Panc1 (cell line): ENCODE results near the gene MAK. TPM values are rescaled to one million over a fixed set of nuclear protein-coding genes. Genes with fewer than 3 reads are reported as not detected.
"Not testable (repeated sequence)": the region's sequence is repeated elsewhere in the genome, so short reads cannot be mapped to it uniquely, and the experiment has no call there.

Experiments used
- ATAC-seq: fragments of 200-7000 bp; cut with Tn5 transposase; 2 replicates; pipeline ENCODE4 v1.9.1; 2020; ENCODE audit warnings: mild to moderate bottlenecking, moderate library complexity
- BruUV-seq: library from RNA; stranded (reverse); fragments of 400-500 nt; replicated peaks from 2 replicates; lab custom pipeline; 2021; lab: Mats Ljungman, UMichigan
- CTCF ChIA-PET: fragments of 300-600 bp; sonication (Branson Sonifier 250); formaldehyde crosslinking; loops from one replicate; lab custom pipeline; 2022; ENCODE audit warnings: antibody characterized with exemption; lab: Charles Lee
- POLR2A ChIA-PET: fragments of 300-600 bp; sonication (Branson Sonifier 250); formaldehyde crosslinking; loops from one replicate; lab custom pipeline; 2022; ENCODE audit warnings: antibody characterized with exemption; lab: Charles Lee
- DNase-seq: peaks from one replicate; pipeline ENCODE4 v3.0.0-alpha.2; 2010; ENCODE audit warnings: low read depth, low spot score
- H3K27ac ChIP-seq: 2 replicates; pipeline ENCODE4 v1.5.1; 2011; ENCODE audit warnings: mild to moderate bottlenecking, low read length, inconsistent platforms
- H3K27me3 ChIP-seq: fragments of 200-500 bp; sonication (Bioruptor generic); 2 replicates; pipeline ENCODE4 v1.6.0; 2014; ENCODE audit warnings: low read length, inconsistent platforms; ENCODE audit not compliant: control insufficient read depth, insufficient read depth
- H3K36me3 ChIP-seq: fragments of 200-500 bp; sonication (Bioruptor generic); 2 replicates; pipeline ENCODE4 v1.5.1; 2014; ENCODE audit warnings: inconsistent platforms, mild to moderate bottlenecking, low read length, moderate library complexity; ENCODE audit not compliant: control insufficient read depth, insufficient read depth
- H3K4me1 ChIP-seq: 2 replicates; pipeline ENCODE4 v1.5.1; 2011; ENCODE audit warnings: inconsistent platforms, mild to moderate bottlenecking, low read length, moderate library complexity; ENCODE audit not compliant: control insufficient read depth, insufficient read depth
- H3K4me3 ChIP-seq, 2 experiments: 2 replicates each; pipeline ENCODE4 v1.5.1; 2011 to 2012; ENCODE audit warnings: low read depth in 2 of 2, low read length in 2 of 2, mild to moderate bottlenecking in 2 of 2, inconsistent platforms in 1 of 2, moderate library complexity in 1 of 2
- H3K9me3 ChIP-seq: fragments of 200-500 bp; sonication (Bioruptor generic); 2 replicates; pipeline ENCODE4 v1.5.1; 2014; ENCODE audit warnings: low read depth, mild to moderate bottlenecking, inconsistent platforms, low read length, moderate library complexity; ENCODE audit not compliant: control insufficient read depth, insufficient read depth
- POLR2AphosphoS5 ChIP-seq: IDR thresholded peaks from 2 replicates; pipeline ENCODE4 v1.6.1; 2012; ENCODE audit warnings: mild to moderate bottlenecking, low read depth, low read length, moderate library complexity
- SIN3A ChIP-seq: IDR thresholded peaks from 2 replicates; pipeline ENCODE4 v1.6.1; 2012; ENCODE audit warnings: low read depth, mild to moderate bottlenecking, low read length, moderate library complexity, borderline replicate concordance; ENCODE audit not compliant: insufficient read depth
- TCF7L2 ChIP-seq: IDR thresholded peaks from 2 replicates; pipeline ENCODE4 v1.6.1; 2011; ENCODE audit warnings: mild to moderate bottlenecking, low read depth, low read length, inconsistent platforms
- in situ Hi-C: cut with HindIII; loops from 2 replicates; pipeline ENCODE4 v1.10.0; 2016; ENCODE audit warnings: low sequenced_read_pairs, low pct_unique_long_range_greater_than_20kb
- intact Hi-C: fragments of 100-400 bp; cut with micrococcal nuclease; formaldehyde crosslinking; loops from one replicate; pipeline ENCODE4 v1.10.0; 2022; ENCODE audit not compliant: unreplicated experiment
- total RNA-seq: library from RNA; stranded (reverse); gene quantifications from one replicate; pipeline ENCODE4 v1.2.1, GENCODE V29; 2021; ENCODE audit not compliant: unreplicated experiment
- TF ChIP-seq, protein P1 (sequence below), 2 experiments: IDR thresholded peaks; 2 replicates each; pipeline ENCODE4 v1.6.1; 2011 to 2012; ENCODE audit warnings: low read depth in 2 of 2, control low read depth in 1 of 2, low read length in 1 of 2, mild to moderate bottlenecking in 1 of 2, moderate library complexity in 1 of 2; ENCODE audit not compliant: insufficient read depth in 1 of 2
- TF ChIP-seq, protein P2 (sequence below): fragments of 450-650 bp; IDR thresholded peaks from 2 replicates; pipeline ENCODE4 v1.5.1; 2017; ENCODE audit warnings: mild to moderate bottlenecking

MAK gene
- total RNA-seq, 1 experiment from 2014 or later, result 0.21 TPM

DNA sequence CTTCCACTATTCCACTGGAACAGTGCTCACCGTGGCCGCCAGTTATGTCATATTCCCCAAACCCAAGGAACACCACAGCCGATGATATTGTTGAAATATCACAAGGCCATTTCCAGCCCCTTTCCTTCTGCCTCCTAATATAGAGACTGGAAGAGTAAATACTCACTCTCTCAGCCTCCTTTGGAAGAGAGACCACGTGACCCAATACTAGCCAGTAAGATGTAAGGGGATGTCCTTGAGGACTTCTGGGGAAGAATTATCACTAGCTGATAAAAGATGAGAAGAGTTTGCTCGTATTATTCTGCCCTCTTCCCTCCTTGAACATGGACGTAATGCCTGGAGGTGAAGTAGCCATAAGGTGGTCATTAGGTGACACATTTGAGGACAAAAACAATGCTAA lies 13.5 kb downstream of the MAK start:
- in situ Hi-C loops (no loop called here), intact Hi-C loops (no loop called here)
- Histone ChIP-seq H3K27ac (no peak overlapping the region), H3K9me3 (no peaks in the 10 kb centered on the region), H3K4me1 (0 out of 2 replicates have a peak, but pooled peaks cover 3% of the 10 kb centered on the region), H3K36me3 (no peaks in the 10 kb centered on the region), H3K27me3 (no peaks in the 10 kb centered on the region), H3K4me3 (no peak overlapping the region)
- CTCF ChIA-PET, result no interaction called here
- DNase-seq, result no peak
- ATAC-seq, result no peak
- TF ChIP-seq SIN3A, result no peak
- TF ChIP-seq POLR2AphosphoS5, result no peak
- TF ChIP-seq TCF7L2, result no peak
- TF ChIP-seq, protein P1, sequence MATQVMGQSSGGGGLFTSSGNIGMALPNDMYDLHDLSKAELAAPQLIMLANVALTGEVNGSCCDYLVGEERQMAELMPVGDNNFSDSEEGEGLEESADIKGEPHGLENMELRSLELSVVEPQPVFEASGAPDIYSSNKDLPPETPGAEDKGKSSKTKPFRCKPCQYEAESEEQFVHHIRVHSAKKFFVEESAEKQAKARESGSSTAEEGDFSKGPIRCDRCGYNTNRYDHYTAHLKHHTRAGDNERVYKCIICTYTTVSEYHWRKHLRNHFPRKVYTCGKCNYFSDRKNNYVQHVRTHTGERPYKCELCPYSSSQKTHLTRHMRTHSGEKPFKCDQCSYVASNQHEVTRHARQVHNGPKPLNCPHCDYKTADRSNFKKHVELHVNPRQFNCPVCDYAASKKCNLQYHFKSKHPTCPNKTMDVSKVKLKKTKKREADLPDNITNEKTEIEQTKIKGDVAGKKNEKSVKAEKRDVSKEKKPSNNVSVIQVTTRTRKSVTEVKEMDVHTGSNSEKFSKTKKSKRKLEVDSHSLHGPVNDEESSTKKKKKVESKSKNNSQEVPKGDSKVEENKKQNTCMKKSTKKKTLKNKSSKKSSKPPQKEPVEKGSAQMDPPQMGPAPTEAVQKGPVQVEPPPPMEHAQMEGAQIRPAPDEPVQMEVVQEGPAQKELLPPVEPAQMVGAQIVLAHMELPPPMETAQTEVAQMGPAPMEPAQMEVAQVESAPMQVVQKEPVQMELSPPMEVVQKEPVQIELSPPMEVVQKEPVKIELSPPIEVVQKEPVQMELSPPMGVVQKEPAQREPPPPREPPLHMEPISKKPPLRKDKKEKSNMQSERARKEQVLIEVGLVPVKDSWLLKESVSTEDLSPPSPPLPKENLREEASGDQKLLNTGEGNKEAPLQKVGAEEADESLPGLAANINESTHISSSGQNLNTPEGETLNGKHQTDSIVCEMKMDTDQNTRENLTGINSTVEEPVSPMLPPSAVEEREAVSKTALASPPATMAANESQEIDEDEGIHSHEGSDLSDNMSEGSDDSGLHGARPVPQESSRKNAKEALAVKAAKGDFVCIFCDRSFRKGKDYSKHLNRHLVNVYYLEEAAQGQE (IDR thresholded peaks at IDR 0.05; ENCODE audit: insufficient read depth in 1 of 2, low read depth in 2 of 2, low read length in 1 of 2), result no peak
- TF ChIP-seq, protein P2, sequence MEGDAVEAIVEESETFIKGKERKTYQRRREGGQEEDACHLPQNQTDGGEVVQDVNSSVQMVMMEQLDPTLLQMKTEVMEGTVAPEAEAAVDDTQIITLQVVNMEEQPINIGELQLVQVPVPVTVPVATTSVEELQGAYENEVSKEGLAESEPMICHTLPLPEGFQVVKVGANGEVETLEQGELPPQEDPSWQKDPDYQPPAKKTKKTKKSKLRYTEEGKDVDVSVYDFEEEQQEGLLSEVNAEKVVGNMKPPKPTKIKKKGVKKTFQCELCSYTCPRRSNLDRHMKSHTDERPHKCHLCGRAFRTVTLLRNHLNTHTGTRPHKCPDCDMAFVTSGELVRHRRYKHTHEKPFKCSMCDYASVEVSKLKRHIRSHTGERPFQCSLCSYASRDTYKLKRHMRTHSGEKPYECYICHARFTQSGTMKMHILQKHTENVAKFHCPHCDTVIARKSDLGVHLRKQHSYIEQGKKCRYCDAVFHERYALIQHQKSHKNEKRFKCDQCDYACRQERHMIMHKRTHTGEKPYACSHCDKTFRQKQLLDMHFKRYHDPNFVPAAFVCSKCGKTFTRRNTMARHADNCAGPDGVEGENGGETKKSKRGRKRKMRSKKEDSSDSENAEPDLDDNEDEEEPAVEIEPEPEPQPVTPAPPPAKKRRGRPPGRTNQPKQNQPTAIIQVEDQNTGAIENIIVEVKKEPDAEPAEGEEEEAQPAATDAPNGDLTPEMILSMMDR, result no peak
- POLR2A ChIA-PET, result no interaction called here
- BruUV-seq, result no TSS peak

DNA sequence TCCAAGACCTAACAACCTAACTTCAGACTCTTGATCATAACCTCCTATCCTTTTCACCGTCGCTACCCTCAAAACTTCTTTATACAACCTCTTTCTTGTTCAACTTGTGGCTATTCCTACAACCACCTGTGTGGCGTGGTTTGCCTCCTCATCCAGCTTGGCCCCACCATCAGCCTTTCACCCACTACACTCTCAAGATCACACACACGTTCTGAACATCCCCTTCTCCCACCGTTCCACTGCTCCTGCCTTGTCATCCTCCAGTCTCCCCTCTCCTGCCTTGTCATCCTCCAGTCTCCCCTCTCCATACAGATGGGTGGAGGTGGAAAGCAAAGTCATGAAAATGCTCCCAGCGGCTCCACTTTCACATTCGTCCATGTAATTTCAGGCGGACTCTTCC lies 14.0 kb downstream of the MAK start:
- POLR2A ChIA-PET, result no interaction called here
- TF ChIP-seq TCF7L2, result no peak
- DNase-seq (no peak), ATAC-seq (no peak)
- in situ Hi-C loops (no loop called here), intact Hi-C loops (no loop called here)
- no TSS peak for BruUV-seq
- Histone ChIP-seq H3K36me3 (no peaks in the 10 kb centered on the region), H3K4me3 (no peak overlapping the region), H3K27ac (no peak overlapping the region), H3K9me3 (no peaks in the 10 kb centered on the region), H3K4me1 (0 out of 2 replicates have a peak, but pooled peaks cover 3% of the 10 kb centered on the region), H3K27me3 (no peaks in the 10 kb centered on the region)
- CTCF ChIA-PET, result no interaction called here

DNA sequence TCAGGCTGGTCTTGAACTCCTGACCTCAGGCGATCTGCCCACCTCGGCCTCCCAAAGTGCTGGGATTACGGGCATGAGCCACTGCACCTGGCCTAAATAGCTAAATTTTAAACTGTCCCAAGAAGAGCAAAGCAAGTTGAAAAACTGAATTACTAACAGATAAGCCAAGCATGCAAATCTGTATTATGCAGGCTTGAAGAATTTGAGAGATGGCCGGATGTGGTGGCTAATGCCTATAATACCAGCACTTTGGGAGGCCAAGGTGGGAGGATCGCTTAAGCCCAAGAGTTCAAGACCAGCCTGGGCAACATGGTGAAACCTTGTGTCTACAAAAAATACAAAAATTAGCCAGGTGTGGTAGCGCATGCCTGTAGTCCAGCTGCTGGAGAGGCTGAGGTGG lies 24.2 kb downstream of the MAK start:
- H3K27ac ChIP-seq, H3K4me1 ChIP-seq, H3K9me3 ChIP-seq, CTCF ChIA-PET, intact Hi-C loops, BruUV-seq, DNase-seq, H3K4me3 ChIP-seq, ATAC-seq, in situ Hi-C loops, H3K27me3 ChIP-seq, H3K36me3 ChIP-seq: not testable (repeated sequence)
- POLR2A ChIA-PET, result interaction anchor here (0.6 kb wide), 1 partner anchor 712 kb away, joined by 4 read pairs; no protein-coding TSS in a partner anchor
